ENCODE results near the gene SMAD6. TPM values are rescaled to one million over a fixed set of nuclear protein-coding genes. Genes with fewer than 3 reads are reported as not detected.
A peak's percentile ranks its signal among the peaks of the same experiment; 100 is the strongest.

SMAD6 gene
- total RNA-seq, 1 donor from 2014 or later: 0.43 TPM

GRCh38 chr15:66708389-66708788 lies 6.4 kb downstream of the SMAD6 start:
- Mint-ChIP-seq H3K27ac (no peak overlapping the region), H3K27me3 (ENCODE audit: low read depth) (peaks cover 21% of the 10 kb centered on the region), H3K9me3 (no peaks in the 10 kb centered on the region), H3K4me1 (ENCODE audit: low read depth) (no peaks in the 10 kb centered on the region), H3K36me3 (ENCODE audit: low read depth) (no peaks in the 10 kb centered on the region), H3K4me3 (ENCODE audit: low read depth) (no peak overlapping the region)
- DNase-seq (ENCODE audit: low spot score): no peak
- intact Hi-C loops (cut with micrococcal nuclease): no loop called here

- no peak for DNase-seq (ENCODE audit: low spot score)
- Mint-ChIP-seq H3K4me3 (ENCODE audit: low read depth) (no peak overlapping the region), H3K9me3 (no peaks in the 10 kb centered on the region), H3K27me3 (ENCODE audit: low read depth) (peaks cover 12% of the 10 kb centered on the region), H3K36me3 (ENCODE audit: low read depth) (no peaks in the 10 kb centered on the region), H3K4me1 (ENCODE audit: low read depth) (no peaks in the 10 kb centered on the region), H3K27ac (no peak overlapping the region)
- intact Hi-C loops (cut with micrococcal nuclease): no loop called here
Observed at GRCh38 chr15:66709884-66710283, 7.8 kb downstream of the SMAD6 start.

- intact Hi-C loops (cut with micrococcal nuclease): no loop called here
- DNase-seq (ENCODE audit: low spot score): no peak
- Mint-ChIP-seq H3K4me1 (ENCODE audit: low read depth) (no peaks in the 10 kb centered on the region), H3K4me3 (ENCODE audit: low read depth) (no peak overlapping the region), H3K36me3 (ENCODE audit: low read depth) (no peaks in the 10 kb centered on the region), H3K27ac (no peak overlapping the region), H3K27me3 (ENCODE audit: low read depth) (peaks cover 3% of the 10 kb centered on the region), H3K9me3 (no peaks in the 10 kb centered on the region)
Observed at GRCh38 chr15:66711260-66711659, 9.2 kb downstream of the SMAD6 start.

- intact Hi-C loops (cut with micrococcal nuclease): no loop called here
- Mint-ChIP-seq H3K4me3 (ENCODE audit: low read depth) (no peak overlapping the region), H3K27me3 (ENCODE audit: low read depth) (peaks cover 2% of the 10 kb centered on the region), H3K4me1 (ENCODE audit: low read depth) (no peaks in the 10 kb centered on the region), H3K27ac (no peak overlapping the region), H3K36me3 (ENCODE audit: low read depth) (no peaks in the 10 kb centered on the region), H3K9me3 (no peaks in the 10 kb centered on the region)
- no peak for DNase-seq (ENCODE audit: low spot score)
Observed at GRCh38 chr15:66711862-66712261, 9.8 kb downstream of the SMAD6 start.

- intact Hi-C loops (cut with micrococcal nuclease): no loop called here
- Mint-ChIP-seq H3K4me3 (ENCODE audit: low read depth) (no peak overlapping the region), H3K4me1 (ENCODE audit: low read depth) (no peaks in the 10 kb centered on the region), H3K9me3 (no peaks in the 10 kb centered on the region), H3K27me3 (ENCODE audit: low read depth) (peaks cover 2% of the 10 kb centered on the region), H3K27ac (no peak overlapping the region), H3K36me3 (ENCODE audit: low read depth) (no peaks in the 10 kb centered on the region)
- DNase-seq (ENCODE audit: low spot score): no peak
Observed at GRCh38 chr15:66713843-66714508, 11.9 kb downstream of the SMAD6 start.

- Mint-ChIP-seq H3K27me3 (ENCODE audit: low read depth) (peaks cover 2% of the 10 kb centered on the region), H3K4me1 (ENCODE audit: low read depth) (peaks cover under 1% of the 10 kb centered on the region), H3K4me3 (ENCODE audit: low read depth) (no peak overlapping the region), H3K36me3 (ENCODE audit: low read depth) (no peaks in the 10 kb centered on the region), H3K27ac (no peak overlapping the region), H3K9me3 (no peaks in the 10 kb centered on the region)
- DNase-seq (ENCODE audit: low spot score): no peak
- intact Hi-C loops (cut with micrococcal nuclease): no loop called here
Observed at GRCh38 chr15:66714543-66714981, 12.5 kb downstream of the SMAD6 start.

- peaks cover 3% of the 10 kb centered on the region for H3K4me1 Mint-ChIP-seq (ENCODE audit: low read depth)
Observed at GRCh38 chr15:66715181-66715624, 13.2 kb downstream of the SMAD6 start.

GRCh38 chr15:66715720-66716655 lies 14.0 kb downstream of the SMAD6 start:
- no peaks in the 10 kb centered on the region for H3K36me3 Mint-ChIP-seq (ENCODE audit: low read depth)
- H3K4me3 Mint-ChIP-seq (ENCODE audit: low read depth): no peak overlapping the region
- H3K4me1 Mint-ChIP-seq (ENCODE audit: low read depth): peaks cover 10% of the 10 kb centered on the region
- intact Hi-C loops (cut with micrococcal nuclease): no loop called here
- peaks cover 2% of the 10 kb centered on the region for H3K27me3 Mint-ChIP-seq (ENCODE audit: low read depth)
- no peak for DNase-seq (ENCODE audit: low spot score)
- H3K27ac Mint-ChIP-seq: no peak overlapping the region
- H3K9me3 Mint-ChIP-seq: no peaks in the 10 kb centered on the region

More at GRCh38 chr15:66715181-66715624, 13.2 kb downstream of the SMAD6 start:
- H3K27me3 Mint-ChIP-seq (ENCODE audit: low read depth): peaks cover 2% of the 10 kb centered on the region
- no peak overlapping the region for H3K4me3 Mint-ChIP-seq (ENCODE audit: low read depth)
- no peak overlapping the region for H3K27ac Mint-ChIP-seq
- H3K9me3 Mint-ChIP-seq: no peaks in the 10 kb centered on the region
- H3K36me3 Mint-ChIP-seq (ENCODE audit: low read depth): no peaks in the 10 kb centered on the region
- no peak for DNase-seq (ENCODE audit: low spot score)
- intact Hi-C loops (cut with micrococcal nuclease): no loop called here

- no peaks in the 10 kb centered on the region for H3K9me3 Mint-ChIP-seq
- peaks cover 2% of the 10 kb centered on the region for H3K27me3 Mint-ChIP-seq (ENCODE audit: low read depth)
- DNase-seq (ENCODE audit: low spot score): no peak
- H3K36me3 Mint-ChIP-seq (ENCODE audit: low read depth): no peaks in the 10 kb centered on the region
- no peak overlapping the region for H3K27ac Mint-ChIP-seq
- intact Hi-C loops (cut with micrococcal nuclease): no loop called here
- peaks cover 17% of the 10 kb centered on the region for H3K4me1 Mint-ChIP-seq (ENCODE audit: low read depth)
- no peak overlapping the region for H3K4me3 Mint-ChIP-seq (ENCODE audit: low read depth)
Observed at GRCh38 chr15:66716656-66717020, 14.6 kb downstream of the SMAD6 start.

- Mint-ChIP-seq H3K36me3 (ENCODE audit: low read depth) (no peaks in the 10 kb centered on the region), H3K27ac (no peak overlapping the region), H3K27me3 (ENCODE audit: low read depth) (peaks cover 2% of the 10 kb centered on the region), H3K4me3 (ENCODE audit: low read depth) (no peak overlapping the region), H3K9me3 (no peaks in the 10 kb centered on the region), H3K4me1 (ENCODE audit: low read depth) (peaks cover 19% of the 10 kb centered on the region)
- DNase-seq (ENCODE audit: low spot score): no peak
- intact Hi-C loops (cut with micrococcal nuclease): no loop called here
Observed at GRCh38 chr15:66718220-66718988, 16.4 kb downstream of the SMAD6 start.

GRCh38 chr15:66719471-66719870 lies 17.4 kb downstream of the SMAD6 start:
- H3K36me3 Mint-ChIP-seq (ENCODE audit: low read depth): no peaks in the 10 kb centered on the region
- DNase-seq (ENCODE audit: low spot score): no peak
- H3K4me1 Mint-ChIP-seq (ENCODE audit: low read depth): peaks cover 19% of the 10 kb centered on the region
- peaks cover 2% of the 10 kb centered on the region for H3K27me3 Mint-ChIP-seq (ENCODE audit: low read depth)
- no peaks in the 10 kb centered on the region for H3K9me3 Mint-ChIP-seq
- no peak overlapping the region for H3K27ac Mint-ChIP-seq
- H3K4me3 Mint-ChIP-seq (ENCODE audit: low read depth): no peak overlapping the region
- intact Hi-C loops (cut with micrococcal nuclease): no loop called here

- Mint-ChIP-seq H3K36me3 (ENCODE audit: low read depth) (no peaks in the 10 kb centered on the region), H3K4me1 (ENCODE audit: low read depth) (peaks cover 19% of the 10 kb centered on the region), H3K9me3 (no peaks in the 10 kb centered on the region), H3K4me3 (ENCODE audit: low read depth) (no peak overlapping the region), H3K27me3 (ENCODE audit: low read depth) (no peaks in the 10 kb centered on the region), H3K27ac (peak overlapping the region; percentile 1)
- peak; percentile 26 for DNase-seq (ENCODE audit: low spot score)
- intact Hi-C loops (cut with micrococcal nuclease): no loop called here
Observed at GRCh38 chr15:66720206-66721010, 18.4 kb downstream of the SMAD6 start.
